Gastroesophageal sphincter (tissue), 3 donors: ENCODE results near the gene CEMIP.

Experiments
- CTCF ChIP-seq, 4 experiments: fragments of 200-600 bp in 2 of 4; fragments of 450-650 bp in 2 of 4; sonication (generic) in 1 of 4; IDR thresholded peaks; one replicate each; pipeline ENCODE4 v1.5.1; 2017 to 2019; ENCODE audit warnings: antibody characterized with exemption in 4 of 4, mild to moderate bottlenecking in 2 of 4, moderate library complexity in 2 of 4
- EP300 ChIP-seq: sonication (generic); formaldehyde crosslinking; IDR thresholded peaks from one replicate; pipeline ENCODE4 v1.6.1; 2017; ENCODE audit warnings: antibody characterized with exemption, mild to moderate bottlenecking
- POLR2A ChIP-seq, 2 donors: fragments of 450-650 bp; IDR thresholded peaks; one replicate each; pipeline ENCODE4 v1.6.1; 2017; ENCODE audit warnings: antibody characterized with exemption in 2 of 2, mild to moderate bottlenecking in 2 of 2, moderate library complexity in 1 of 2
- POLR2AphosphoS5 ChIP-seq: sonication (generic); formaldehyde crosslinking; IDR thresholded peaks from one replicate; pipeline ENCODE4 v1.6.1; 2017; ENCODE audit warnings: antibody characterized with exemption

GRCh38 chr15:80773792-80774352 is 5.3 kb upstream of the CEMIP start:
- TF ChIP-seq POLR2A (IDR thresholded peaks at IDR 0.05) = no peak
- no peak for TF ChIP-seq CTCF (IDR thresholded peaks at IDR 0.05)
- TF ChIP-seq POLR2AphosphoS5 = no peak
- no peak for TF ChIP-seq EP300
